COR-L47 (cell line): ENCODE results near the gene STRADA.

Experiments used
- DNase-seq: peaks from one replicate; lab custom pipeline; 2025; lab: John Stamatoyannopoulos, UW

STRADA gene

DNA sequence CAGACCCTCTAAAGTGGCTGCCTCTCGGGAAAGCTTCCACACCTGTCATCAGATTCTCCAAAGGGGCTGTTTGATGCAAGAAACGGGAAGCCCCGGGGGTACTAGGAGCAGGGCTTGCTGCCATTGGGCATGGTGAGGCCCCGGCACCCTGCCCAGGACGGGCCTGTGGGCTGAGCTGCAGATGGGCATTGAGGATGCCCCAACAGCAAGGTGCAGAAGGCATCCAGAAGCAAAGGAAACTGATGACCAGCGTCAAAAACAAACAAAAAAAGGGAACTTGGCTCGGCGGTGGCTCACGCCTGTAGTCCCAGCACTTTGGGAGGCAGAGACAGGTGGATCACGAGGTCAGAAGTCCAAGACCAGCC lies 40.2 kb downstream of the STRADA start:
- DNase-seq, result no peak

DNA sequence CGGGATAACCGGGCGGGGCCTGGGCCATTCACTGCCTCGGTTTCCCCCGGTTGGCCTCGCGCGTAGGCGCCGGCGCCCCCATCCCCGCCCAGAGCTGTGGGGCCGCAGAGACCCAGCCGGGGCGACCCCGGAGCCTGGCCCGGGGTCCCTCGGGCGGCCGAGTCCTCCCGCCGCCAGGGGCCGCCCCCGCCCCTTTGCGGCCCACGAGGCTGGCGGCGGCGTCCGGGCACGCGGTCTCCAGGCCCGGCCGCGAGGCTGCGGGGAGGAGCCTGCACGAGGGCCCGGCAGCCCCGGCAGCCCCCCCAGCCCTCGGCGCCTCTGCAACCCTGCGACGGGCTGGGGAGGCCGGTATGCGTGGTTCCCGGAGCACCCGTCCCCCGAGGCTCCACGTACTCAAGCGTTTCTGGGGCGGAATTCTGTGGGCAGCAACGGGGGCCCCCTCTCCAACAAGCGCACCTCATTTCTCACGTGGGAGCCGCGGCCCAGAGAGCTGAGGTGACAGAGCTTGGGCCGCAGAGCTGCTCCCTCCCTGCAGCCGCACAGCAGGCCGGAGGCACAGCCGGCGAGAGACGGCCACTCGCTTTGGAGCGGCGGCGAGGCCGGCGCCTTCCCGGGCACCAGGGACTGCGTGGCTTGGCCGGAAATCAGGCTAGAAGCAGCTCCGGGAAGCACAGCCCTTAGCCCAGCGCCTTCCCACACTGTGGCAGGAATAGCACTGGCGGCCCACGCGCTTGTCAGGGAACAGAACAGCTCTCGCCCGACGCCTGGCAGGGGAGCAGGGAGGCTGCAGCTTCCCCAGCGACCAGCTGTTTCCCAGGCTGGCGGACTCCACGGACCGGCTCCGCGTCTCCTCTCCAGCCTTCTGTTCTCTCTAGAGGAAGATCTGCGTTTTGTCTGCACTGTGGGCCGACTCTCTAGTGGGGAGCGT lies 40.8 kb downstream of the STRADA start:
- peak; percentile 23 for DNase-seq

GRCh38 chr17:63699638-63700527 lies 41.7 kb downstream of the STRADA start, which contains the start of gene LIMD2:
LIMD2 (minus strand) TSS chr17:63700125; CDS start chr17:63699298, 827 bp downstream.
- DNase-seq, result peak; percentile 83

DNA sequence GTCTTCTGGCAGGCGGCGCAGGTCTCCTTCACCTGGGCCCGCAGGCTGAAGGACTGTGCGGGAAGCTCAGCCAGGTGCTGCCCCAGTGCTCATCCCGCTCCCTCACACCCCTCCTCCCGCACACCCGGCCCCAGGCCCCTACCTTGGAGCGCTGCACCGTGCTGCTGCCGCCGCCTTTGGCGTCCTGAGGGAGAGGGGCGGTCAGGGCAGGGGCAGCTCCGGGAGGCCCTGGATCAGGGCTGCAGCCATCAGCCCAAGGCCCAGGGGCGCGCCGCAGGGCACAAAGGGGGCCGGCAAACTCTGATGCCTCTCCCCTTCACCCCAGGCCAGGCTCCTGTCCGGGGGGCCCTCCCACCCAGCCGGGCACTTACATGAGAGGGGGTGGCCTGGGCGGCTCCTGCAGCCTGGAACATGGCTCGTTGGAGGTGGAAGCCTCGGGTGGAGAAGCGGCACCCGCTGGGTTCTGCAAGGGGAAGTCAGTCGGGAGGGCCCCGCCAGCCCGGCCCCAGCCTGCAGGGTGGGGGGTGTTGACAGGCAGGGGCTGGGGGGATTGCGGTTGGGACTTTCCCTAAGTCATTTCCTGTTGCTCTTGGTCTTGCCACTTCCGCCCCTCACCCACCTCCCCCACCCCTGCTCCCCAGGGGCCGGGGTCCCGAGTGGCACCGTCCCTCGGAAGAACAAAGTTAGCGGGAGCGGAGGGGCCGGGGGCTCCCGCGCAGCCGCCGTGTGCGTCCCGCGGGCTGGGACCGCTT lies 42.5 kb downstream of the STRADA start:
- DNase-seq, result no peak

- no peak for DNase-seq
Observed at GRCh38 chr17:63698381-63698885, 43.2 kb downstream of the STRADA start.

DNA sequence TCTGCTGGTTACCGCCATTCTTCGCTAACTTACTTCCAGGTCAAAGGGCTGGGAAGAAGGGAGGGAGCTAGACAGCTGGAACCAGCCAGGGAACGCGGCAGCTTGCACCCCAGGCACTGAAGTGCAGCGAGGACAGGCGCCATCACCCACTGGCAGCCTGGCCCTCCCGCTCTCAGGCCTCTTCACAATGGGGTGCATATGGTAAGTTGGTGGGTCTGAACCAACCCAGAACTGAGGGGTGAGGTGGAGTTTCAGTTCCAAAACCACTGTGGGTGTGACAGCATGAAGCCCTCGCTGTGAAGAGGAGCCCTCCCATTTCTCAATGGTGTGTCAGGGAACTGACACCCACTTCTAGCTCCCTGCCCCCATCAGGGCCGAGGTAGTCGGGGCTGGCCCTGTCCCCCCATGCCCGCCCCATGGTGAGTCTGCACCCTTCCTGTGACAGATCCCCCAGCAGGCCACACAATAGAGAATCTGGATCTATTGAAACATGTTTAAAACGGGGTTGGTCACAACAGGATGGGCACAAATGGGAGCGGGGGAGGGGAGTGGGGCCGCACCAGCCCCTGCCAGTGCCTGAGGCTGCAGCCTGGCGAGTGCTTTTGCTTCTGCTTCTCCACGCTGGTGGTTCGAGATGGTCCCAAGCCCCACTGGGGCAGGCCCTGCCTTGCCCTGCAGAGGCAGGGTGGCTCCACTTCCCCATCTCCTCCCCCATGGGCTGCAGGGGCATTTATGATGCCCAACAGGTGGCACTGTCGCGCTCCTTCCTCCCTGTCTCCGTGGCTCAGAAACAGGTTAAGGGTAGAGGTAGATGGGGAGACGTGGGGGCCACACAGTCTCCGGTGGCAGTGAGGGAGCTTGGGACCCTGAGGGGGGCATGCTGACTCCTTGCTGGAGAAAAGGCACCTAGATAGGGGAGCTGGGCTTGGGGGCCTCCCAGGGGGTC lies 44.0 kb downstream of the STRADA start:
- DNase-seq, result no peak

- no peak for DNase-seq
Observed at GRCh38 chr17:63696381-63696961, 45.1 kb downstream of the STRADA start.

DNA sequence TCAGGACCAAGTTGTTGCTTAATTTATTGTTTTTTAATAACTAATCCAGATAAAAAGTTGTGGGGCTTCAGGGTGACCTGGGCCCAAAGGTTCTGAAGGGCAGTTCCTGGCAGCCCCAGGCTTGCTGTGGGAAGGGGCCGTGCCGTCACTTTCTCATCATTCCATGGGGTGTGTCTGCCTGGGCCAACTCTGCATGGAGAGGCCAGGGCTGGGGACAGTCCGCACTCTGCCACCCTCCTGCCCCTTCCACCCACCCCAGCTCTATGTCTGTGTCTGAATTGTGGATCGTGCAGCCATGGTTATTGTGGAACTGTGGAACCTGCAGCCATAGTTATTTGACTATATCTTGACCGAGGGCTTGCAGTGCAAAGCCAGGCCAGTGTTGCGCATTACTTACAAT lies 45.7 kb downstream of the STRADA start:
- DNase-seq, result no peak

- DNase-seq, result no peak
Observed at GRCh38 chr17:63694950-63695773, 46.4 kb downstream of the STRADA start.

- no peak for DNase-seq
Observed at GRCh38 chr17:63694229-63694949, 47.2 kb downstream of the STRADA start.

GRCh38 chr17:63693411-63694113 lies 48.0 kb downstream of the STRADA start:
- no peak for DNase-seq

GRCh38 chr17:63692195-63692816 lies 49.3 kb downstream of the STRADA start:
- no peak for DNase-seq

- no peak for DNase-seq
Observed at GRCh38 chr17:63689479-63689878, 52.1 kb downstream of the STRADA start.

DNA sequence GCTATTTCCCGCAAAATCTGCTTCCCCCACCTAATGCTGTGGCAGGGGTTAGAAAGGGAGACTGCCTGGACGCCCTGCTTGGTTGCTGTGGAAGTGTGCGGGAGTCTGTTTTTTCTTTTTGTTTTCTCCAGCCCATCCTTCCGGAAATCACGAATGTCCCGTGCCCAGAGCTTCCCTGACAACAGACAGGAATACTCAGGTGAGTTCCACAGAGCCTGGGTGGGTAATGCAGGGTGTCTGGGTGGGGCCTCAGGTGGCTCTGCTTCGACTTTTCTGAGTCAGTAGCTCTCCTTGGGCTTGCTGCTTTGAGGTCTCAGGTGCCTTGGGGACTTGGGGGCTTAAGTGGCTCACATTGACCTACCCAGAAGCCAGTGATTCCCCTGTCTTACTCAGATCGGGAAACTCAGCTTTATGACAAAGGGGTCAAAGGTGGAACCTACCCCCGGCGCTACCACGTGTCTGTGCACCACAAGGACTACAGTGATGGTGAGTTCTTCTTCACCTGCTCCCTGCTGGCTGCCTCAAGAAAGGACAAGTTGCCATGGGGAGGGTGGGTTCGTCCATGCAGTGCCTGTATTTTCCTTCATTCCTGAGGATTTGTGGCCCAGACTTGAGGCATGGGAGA lies 53.1 kb downstream of the STRADA start:
- no peak for DNase-seq

DNA sequence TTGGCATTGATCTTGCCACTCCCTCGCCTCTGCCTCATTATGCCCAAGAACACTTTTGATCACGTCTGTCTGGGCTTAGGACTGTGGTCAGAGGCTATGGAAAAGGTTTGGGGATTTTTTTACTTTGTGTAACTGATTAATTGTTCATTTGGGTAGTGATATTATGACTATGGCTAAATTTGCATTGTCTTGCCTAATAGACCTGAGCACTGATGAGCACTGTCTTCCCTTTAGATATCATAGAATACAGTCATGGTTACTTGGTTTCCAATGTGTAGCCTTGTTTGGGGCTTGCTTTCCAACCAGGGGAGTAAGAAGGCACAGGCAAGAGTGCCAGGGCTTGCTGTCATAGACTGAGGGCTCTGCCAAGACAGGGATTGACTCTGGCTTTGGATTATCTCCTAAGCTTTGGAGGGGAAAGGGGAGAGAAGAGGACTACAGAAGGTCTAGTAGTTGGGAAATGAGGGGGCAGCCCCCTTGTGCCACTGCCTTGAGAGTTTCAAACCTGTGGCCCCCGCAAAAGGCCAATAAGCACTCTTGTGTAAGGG lies 55.4 kb downstream of the STRADA start:
- DNase-seq, result no peak

GRCh38 chr17:63685578-63685977 lies 56.0 kb downstream of the STRADA start:
- DNase-seq, result no peak

DNA sequence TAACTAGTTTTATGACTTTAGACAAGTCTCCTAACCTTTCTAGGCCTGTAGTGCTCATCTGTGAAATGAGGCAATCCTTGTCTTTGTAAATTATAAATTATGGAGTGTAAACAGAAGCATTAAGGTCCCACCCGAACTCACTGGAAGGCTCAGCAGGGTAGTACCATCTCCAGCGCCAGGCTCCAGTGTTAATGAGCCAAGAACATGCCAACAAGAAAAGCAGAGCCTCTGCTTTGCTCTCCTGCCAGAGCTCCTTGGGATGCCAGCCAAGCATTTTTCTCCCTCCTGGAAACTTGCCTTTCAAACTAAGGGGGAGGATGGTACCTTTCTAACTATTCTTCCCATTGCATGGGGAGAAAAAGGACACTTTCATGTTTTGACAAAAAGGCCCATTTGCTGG lies 56.6 kb downstream of the STRADA start:
- DNase-seq, result peak; percentile 55
